Hepatocyte (in vitro differentiated cells): ENCODE results near the gene OS9.

Experiments
- EZH2 ChIP-seq: fragments of 200-600 bp; sonication (generic); IDR thresholded peaks from 2 replicates; pipeline ENCODE4 v1.6.1; 2016; ENCODE audit warnings: antibody characterized with exemption, mild to moderate bottlenecking, borderline replicate concordance
- TF ChIP-seq, protein P1 (sequence below): fragments of 200-600 bp; sonication (generic); IDR thresholded peaks from 2 replicates; pipeline ENCODE4 v1.5.1; 2016; ENCODE audit warnings: antibody characterized with exemption, mild to moderate bottlenecking; ENCODE audit not compliant: poor library complexity

DNA sequence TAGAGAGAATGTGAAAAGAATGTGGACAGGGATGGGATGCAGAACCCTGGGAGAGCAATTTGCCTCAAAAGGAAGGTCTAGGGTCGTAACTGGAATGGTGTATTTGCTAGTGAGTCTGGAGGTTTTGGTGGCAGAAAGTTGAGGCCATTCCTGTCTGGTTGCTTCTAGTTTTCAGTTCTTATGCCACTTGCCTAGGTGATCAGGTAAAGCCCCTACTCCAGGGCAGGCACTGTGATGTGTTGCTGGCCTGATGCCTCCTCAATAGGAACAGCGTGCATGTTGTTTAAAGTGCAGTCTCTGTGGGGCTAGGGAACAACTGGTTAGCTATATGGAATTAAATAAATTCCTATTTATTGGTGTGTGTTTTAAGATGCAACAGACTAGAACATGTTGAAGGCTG, 6.4 kb downstream of the OS9 start:
- TF ChIP-seq, protein P1, sequence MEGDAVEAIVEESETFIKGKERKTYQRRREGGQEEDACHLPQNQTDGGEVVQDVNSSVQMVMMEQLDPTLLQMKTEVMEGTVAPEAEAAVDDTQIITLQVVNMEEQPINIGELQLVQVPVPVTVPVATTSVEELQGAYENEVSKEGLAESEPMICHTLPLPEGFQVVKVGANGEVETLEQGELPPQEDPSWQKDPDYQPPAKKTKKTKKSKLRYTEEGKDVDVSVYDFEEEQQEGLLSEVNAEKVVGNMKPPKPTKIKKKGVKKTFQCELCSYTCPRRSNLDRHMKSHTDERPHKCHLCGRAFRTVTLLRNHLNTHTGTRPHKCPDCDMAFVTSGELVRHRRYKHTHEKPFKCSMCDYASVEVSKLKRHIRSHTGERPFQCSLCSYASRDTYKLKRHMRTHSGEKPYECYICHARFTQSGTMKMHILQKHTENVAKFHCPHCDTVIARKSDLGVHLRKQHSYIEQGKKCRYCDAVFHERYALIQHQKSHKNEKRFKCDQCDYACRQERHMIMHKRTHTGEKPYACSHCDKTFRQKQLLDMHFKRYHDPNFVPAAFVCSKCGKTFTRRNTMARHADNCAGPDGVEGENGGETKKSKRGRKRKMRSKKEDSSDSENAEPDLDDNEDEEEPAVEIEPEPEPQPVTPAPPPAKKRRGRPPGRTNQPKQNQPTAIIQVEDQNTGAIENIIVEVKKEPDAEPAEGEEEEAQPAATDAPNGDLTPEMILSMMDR: no peak
- no peak for TF ChIP-seq EZH2
